ENCODE results near the gene ATP2A2. TPM values are rescaled to one million over a fixed set of nuclear protein-coding genes. Genes with fewer than 3 reads are reported as not detected.

The ATP2A2 gene
- polyA plus RNA-seq, 1 donor = 144 TPM

DNA sequence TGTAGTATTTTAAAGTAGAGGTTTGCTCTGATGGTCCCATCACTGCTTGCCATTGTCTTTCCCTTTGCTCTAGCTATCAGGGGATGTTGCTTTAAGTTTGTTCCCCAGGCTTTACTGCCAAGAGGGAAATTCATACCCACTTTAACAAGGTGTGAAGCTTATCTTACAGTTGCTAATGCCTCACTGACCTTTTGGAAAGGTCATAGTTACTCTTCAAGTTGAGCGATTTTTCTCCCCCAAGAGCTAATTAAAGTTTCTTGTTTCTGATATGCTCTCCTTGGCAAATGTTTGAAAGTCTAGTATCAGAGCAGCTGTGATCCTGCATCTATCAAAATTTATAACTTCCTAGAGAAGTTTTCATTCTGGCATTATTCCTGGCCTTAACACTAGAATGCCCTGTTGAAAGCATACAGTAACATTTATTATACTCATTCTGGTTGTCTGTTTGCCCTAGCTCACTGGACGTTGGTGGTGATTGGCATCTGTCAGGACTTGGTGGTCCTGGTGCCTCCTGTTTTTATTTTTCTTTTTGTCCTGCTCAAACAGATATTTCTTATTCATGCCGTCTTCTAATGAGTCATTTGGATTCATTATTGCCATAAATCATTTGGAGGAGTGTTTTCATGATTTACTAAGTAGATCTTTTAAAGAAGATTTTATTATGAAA is 8.1 kb downstream of the ATP2A2 start:
- no peaks in the 10 kb centered on the region for H3K9me3 ChIP-seq (ENCODE audit: control insufficient read depth, low read depth, low read length)
- DNase-seq = no peak
- H3K36me3 ChIP-seq (ENCODE audit: control insufficient read depth, insufficient read depth, low read length) = peaks cover 59% of the 10 kb centered on the region
- H3K27me3 ChIP-seq (ENCODE audit: control insufficient read depth, insufficient read depth, low read length) = no peaks in the 10 kb centered on the region
- H3K4me1 ChIP-seq (ENCODE audit: control insufficient read depth, insufficient read depth, low read length) = peaks cover 2% of the 10 kb centered on the region
- no peak overlapping the region for H3K4me3 ChIP-seq (ENCODE audit: low read length)
- H3K27ac ChIP-seq (ENCODE audit: low read length) = no peak overlapping the region
- WGBS (ENCODE audit: insufficient coverage, low lambda C conversion rate) = 63% methylated on average over 1 of the region's 3 CpGs

DNA sequence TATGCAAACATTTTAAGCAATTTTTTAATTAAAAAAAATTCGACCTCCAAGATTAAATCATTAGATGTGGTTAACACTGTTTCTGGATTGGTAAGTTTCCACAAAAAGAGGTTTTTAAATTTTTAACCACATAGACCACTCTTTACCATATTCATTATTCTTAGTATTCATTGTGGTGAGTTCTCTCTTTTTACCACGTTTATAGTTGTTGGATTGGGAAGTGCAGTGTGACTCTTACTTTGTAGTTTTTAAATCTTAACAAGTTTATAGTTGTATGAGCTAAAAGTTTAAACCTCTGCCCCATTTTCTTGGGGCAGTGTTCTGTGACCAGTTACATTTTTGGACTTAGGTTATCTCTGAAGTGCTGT is 8.6 kb downstream of the ATP2A2 start:
- Histone ChIP-seq H3K4me1 (ENCODE audit: control insufficient read depth, insufficient read depth, low read length) (peaks cover 2% of the 10 kb centered on the region), H3K27me3 (ENCODE audit: control insufficient read depth, insufficient read depth, low read length) (no peaks in the 10 kb centered on the region), H3K27ac (ENCODE audit: low read length) (no peak overlapping the region), H3K9me3 (ENCODE audit: control insufficient read depth, low read depth, low read length) (no peaks in the 10 kb centered on the region), H3K4me3 (ENCODE audit: low read length) (no peak overlapping the region), H3K36me3 (ENCODE audit: control insufficient read depth, insufficient read depth, low read length) (peaks cover 63% of the 10 kb centered on the region)
- 75% methylated on average over 2 of the region's 2 CpGs for WGBS (ENCODE audit: insufficient coverage, low lambda C conversion rate)
- no peak for DNase-seq

DNA sequence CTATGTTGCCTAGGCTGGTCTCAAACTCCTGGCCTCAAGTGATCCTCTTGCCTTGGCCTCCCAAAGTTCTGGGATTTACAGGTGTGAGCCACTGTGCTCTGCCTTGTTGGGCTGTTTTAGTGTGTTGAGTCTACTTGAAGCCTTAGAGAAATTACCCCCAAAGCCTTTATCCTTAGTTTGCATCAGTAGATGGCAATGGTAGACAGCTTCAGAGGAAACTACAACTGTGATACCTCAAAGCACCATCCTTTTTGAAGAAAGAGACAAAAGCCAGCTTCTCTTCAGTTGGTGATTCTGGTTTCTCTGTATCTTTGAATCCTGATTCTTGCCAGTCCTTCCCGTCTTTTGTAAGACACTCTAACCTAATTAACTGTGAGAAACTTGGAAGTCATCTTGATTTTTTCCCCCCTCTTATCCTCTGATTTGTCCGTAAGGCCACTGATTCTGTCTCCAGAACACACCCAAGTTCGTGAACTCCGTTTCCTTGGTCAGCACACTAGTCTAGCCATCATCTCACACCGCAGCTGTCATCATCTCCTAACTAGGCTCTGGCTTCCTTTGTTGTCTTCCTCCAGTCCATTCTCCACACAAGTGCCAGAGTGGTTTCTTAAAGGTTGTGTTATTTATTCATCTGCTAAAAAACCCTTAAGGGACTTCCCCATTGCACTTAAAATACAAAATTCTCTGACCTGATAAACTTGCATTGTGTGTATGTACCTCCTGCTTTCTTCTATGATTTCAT is 20.2 kb downstream of the ATP2A2 start:
- H3K36me3 ChIP-seq (ENCODE audit: control insufficient read depth, insufficient read depth, low read length) = peaks cover 74% of the 10 kb centered on the region
- H3K4me1 ChIP-seq (ENCODE audit: control insufficient read depth, insufficient read depth, low read length) = no peaks in the 10 kb centered on the region
- H3K27ac ChIP-seq (ENCODE audit: low read length) = no peak overlapping the region
- no peak overlapping the region for H3K4me3 ChIP-seq (ENCODE audit: low read length)
- WGBS (ENCODE audit: insufficient coverage, low lambda C conversion rate) = 80% methylated on average over 5 of the region's 5 CpGs
- no peak for DNase-seq
- H3K27me3 ChIP-seq (ENCODE audit: control insufficient read depth, insufficient read depth, low read length) = no peaks in the 10 kb centered on the region
- H3K9me3 ChIP-seq (ENCODE audit: control insufficient read depth, low read depth, low read length) = no peaks in the 10 kb centered on the region

DNA sequence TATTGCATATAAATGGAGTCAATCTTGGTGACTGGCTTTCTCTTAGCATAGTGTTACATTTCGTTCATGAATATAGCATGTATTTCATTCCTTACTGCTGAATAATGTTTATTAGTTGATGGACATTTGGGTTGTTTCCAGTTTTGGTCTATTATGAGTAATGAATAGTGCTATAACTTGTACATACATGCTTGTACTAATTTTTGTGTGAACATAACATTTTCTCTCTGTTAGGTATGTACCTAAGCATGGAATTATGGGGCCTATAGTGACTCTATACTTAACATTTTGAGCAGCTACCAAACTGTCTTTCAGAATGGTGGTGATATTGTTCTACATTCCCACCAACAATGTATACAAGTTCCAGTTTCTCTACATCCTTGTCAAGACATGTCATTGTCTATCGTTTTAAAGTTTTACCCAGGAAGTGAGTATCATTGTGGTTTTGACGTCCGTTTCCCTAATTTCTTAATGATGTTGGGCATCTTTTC is 23.1 kb downstream of the ATP2A2 start:
- peaks cover 65% of the 10 kb centered on the region for H3K36me3 ChIP-seq (ENCODE audit: control insufficient read depth, insufficient read depth, low read length)
- H3K27me3 ChIP-seq (ENCODE audit: control insufficient read depth, insufficient read depth, low read length) = no peaks in the 10 kb centered on the region
- 100% methylated on average over 1 of the region's 4 CpGs for WGBS (ENCODE audit: insufficient coverage, low lambda C conversion rate)
- no peak overlapping the region for H3K4me3 ChIP-seq (ENCODE audit: low read length)
- no peaks in the 10 kb centered on the region for H3K4me1 ChIP-seq (ENCODE audit: control insufficient read depth, insufficient read depth, low read length)
- no peak overlapping the region for H3K27ac ChIP-seq (ENCODE audit: low read length)
- no peak for DNase-seq
- H3K9me3 ChIP-seq (ENCODE audit: control insufficient read depth, low read depth, low read length) = no peaks in the 10 kb centered on the region

DNA sequence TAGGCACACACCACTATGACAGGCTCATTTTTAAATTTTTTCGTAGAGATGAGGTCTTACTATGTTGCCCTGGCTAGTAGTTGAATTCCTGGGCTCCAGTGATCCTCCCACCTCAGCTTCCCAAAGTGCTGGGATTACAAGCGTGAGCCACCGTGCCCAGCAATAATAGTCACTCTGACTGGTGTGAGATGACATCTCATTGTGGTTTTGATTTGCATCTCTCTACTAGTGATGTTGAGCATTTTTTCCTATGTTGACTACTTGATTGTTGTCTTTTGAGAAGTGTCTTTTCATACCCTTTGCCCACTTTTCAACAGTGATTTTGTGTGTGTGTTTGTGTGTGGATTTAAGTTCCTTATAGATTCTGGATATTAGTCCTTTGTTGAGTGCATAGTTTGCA is 26.3 kb downstream of the ATP2A2 start:
- WGBS (ENCODE audit: insufficient coverage, low lambda C conversion rate) = no CpG with 5 or more reads among the region's 3 CpGs
- H3K4me1 ChIP-seq (ENCODE audit: control insufficient read depth, insufficient read depth, low read length) = peaks cover 5% of the 10 kb centered on the region
- H3K27me3 ChIP-seq (ENCODE audit: control insufficient read depth, insufficient read depth, low read length) = no peaks in the 10 kb centered on the region
- no peak for DNase-seq
- H3K4me3 ChIP-seq (ENCODE audit: low read length) = no peak overlapping the region
- H3K36me3 ChIP-seq (ENCODE audit: control insufficient read depth, insufficient read depth, low read length) = peaks cover 50% of the 10 kb centered on the region
- no peak overlapping the region for H3K27ac ChIP-seq (ENCODE audit: low read length)
- no peaks in the 10 kb centered on the region for H3K9me3 ChIP-seq (ENCODE audit: control insufficient read depth, low read depth, low read length)

DNA sequence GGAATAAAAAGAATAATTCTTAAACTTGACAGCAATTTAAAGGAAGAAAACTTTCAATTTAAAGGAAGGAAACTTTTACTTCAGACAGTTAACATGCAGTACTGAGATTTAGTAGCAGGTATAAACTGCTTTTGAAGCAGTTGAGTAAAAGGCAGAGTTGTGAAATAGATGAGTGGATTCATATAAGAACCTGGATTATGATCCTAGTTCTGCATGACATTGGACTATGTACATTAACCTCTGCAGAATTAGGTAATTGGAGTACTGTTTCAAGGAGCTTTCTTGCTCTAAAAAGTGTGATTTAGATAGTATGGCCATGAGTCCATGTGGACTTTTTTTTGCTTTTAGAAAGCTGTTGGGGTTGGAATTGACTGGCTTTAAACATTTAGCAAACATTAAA is 29.7 kb downstream of the ATP2A2 start:
- H3K27ac ChIP-seq (ENCODE audit: low read length) = peak overlapping the region; percentile 73
- H3K9me3 ChIP-seq (ENCODE audit: control insufficient read depth, low read depth, low read length) = no peaks in the 10 kb centered on the region
- no peaks in the 10 kb centered on the region for H3K27me3 ChIP-seq (ENCODE audit: control insufficient read depth, insufficient read depth, low read length)
- peaks cover 16% of the 10 kb centered on the region for H3K4me1 ChIP-seq (ENCODE audit: control insufficient read depth, insufficient read depth, low read length)
- peaks cover 32% of the 10 kb centered on the region for H3K36me3 ChIP-seq (ENCODE audit: control insufficient read depth, insufficient read depth, low read length)
- no peak overlapping the region for H3K4me3 ChIP-seq (ENCODE audit: low read length)
- DNase-seq = peak; percentile 68 to 82

DNA sequence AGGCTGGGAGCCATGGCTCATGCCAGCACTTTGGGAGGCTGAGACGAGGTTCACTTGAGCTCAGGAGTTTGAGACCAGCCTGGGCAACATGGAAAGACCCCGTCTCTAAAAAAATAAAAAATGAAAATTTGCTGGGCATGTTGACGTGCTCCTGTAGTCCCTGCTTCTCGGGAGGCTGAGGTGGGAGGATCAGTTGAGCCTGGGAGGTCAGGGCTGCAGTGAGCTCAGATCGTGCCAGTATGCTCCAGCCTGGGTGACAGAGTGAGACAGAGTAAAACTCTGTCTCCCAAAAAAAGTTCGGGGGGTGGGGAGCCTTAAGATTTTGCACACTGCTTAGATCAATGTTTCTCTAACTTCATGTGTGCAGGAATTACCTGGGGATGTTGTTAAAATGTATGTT is 30.9 kb downstream of the ATP2A2 start:
- Histone ChIP-seq H3K36me3 (ENCODE audit: control insufficient read depth, insufficient read depth, low read length) (peaks cover 26% of the 10 kb centered on the region), H3K4me1 (ENCODE audit: control insufficient read depth, insufficient read depth, low read length) (peaks cover 16% of the 10 kb centered on the region), H3K9me3 (ENCODE audit: control insufficient read depth, low read depth, low read length) (no peaks in the 10 kb centered on the region), H3K27me3 (ENCODE audit: control insufficient read depth, insufficient read depth, low read length) (no peaks in the 10 kb centered on the region), H3K27ac (ENCODE audit: low read length) (no peak overlapping the region), H3K4me3 (ENCODE audit: low read length) (no peak overlapping the region)
- no peak for DNase-seq
- WGBS (ENCODE audit: insufficient coverage, low lambda C conversion rate) = no CpG with 5 or more reads among the region's 6 CpGs

DNA sequence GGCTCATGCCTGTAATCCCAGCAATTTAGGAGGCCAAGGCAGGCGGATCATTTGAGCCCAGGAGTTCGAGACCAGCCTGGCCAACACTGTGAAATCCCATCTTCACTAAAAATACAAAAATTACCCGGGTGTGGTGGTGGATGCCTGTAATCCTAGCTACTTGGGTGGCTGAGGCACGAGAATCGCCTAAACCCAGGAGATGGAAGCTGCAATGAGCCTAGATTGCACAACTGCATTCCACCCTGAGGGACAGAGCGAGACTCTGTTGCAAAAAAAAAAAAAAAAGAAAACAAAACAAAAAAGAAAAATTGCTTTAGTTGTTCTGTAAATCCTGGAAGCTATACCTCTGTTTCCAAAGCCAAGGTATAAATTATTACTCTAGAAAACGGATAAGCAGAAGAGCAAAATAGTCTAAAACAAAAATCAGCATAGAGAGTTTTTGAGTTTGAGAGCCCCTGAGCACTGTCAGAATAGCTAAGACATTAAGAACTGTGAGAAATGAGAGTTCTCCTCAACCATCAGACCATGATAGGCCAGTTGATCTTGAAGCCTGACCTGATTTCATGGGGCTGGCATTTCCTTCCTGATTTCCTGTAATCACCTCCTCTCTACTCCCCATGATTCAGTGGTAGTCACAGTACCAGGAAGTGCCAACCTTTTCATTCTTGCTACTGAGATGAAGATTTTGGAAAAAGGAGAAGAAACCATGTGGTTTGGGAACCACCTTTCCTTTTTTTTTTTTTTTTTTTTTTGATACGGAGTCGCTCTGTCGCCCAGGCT is 31.7 kb downstream of the ATP2A2 start:
- no peaks in the 10 kb centered on the region for H3K9me3 ChIP-seq (ENCODE audit: control insufficient read depth, low read depth, low read length)
- peaks cover 16% of the 10 kb centered on the region for H3K4me1 ChIP-seq (ENCODE audit: control insufficient read depth, insufficient read depth, low read length)
- WGBS (ENCODE audit: insufficient coverage, low lambda C conversion rate) = 78% methylated on average over 4 of the region's 10 CpGs
- H3K4me3 ChIP-seq (ENCODE audit: low read length) = no peak overlapping the region
- H3K27ac ChIP-seq (ENCODE audit: low read length) = peak overlapping the region; percentile 72
- H3K27me3 ChIP-seq (ENCODE audit: control insufficient read depth, insufficient read depth, low read length) = no peaks in the 10 kb centered on the region
- peaks cover 21% of the 10 kb centered on the region for H3K36me3 ChIP-seq (ENCODE audit: control insufficient read depth, insufficient read depth, low read length)
- peak in 1 of 2 donors; percentile 18 for DNase-seq

DNA sequence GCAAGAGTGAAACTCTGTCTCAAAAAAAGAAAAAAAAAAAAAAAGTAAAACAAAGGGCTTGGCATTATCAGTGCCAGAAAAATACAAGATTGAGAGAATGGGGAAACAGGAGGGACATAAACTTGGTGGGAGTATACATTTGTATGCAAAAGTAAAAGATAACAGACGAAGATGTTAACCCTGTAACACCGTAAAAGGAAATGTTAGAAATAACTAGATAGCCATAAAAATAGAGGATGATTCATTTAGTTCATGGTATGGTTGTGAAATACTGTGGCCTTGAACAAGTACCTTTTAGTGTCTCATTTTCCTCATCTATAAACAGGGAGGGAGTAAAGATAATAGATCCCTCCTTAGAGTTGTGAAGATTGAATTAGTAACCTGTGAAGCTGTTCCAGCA is 33.3 kb downstream of the ATP2A2 start:
- Histone ChIP-seq H3K4me1 (ENCODE audit: control insufficient read depth, insufficient read depth, low read length) (peaks cover 16% of the 10 kb centered on the region), H3K4me3 (ENCODE audit: low read length) (no peak overlapping the region), H3K36me3 (ENCODE audit: control insufficient read depth, insufficient read depth, low read length) (peaks cover 26% of the 10 kb centered on the region), H3K9me3 (ENCODE audit: control insufficient read depth, low read depth, low read length) (no peaks in the 10 kb centered on the region), H3K27ac (ENCODE audit: low read length) (peak overlapping the region; percentile 72), H3K27me3 (ENCODE audit: control insufficient read depth, insufficient read depth, low read length) (no peaks in the 10 kb centered on the region)
- 15% methylated on average over 2 of the region's 2 CpGs for WGBS (ENCODE audit: insufficient coverage, low lambda C conversion rate)
- peak; percentile 67 to 78 for DNase-seq

DNA sequence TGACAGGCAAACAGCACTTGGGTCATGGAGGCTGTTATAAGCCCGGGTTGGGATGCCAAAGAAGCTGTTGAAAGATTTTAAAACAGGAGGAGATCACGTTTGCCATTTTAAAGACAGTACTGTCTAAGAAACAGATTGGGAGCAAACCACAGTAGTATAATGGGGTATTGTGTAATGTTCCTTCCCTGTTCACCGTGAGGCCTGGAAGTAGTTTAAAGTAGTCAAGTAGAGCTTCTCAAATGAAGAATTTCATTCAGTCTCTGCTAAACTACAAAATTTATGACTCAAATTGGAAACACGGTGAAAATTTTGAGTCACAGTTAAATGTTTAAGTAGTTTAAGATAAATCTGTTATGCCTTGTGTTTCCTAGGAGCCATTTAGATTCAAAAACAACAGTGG is 35.8 kb downstream of the ATP2A2 start:
- no peaks in the 10 kb centered on the region for H3K27me3 ChIP-seq (ENCODE audit: control insufficient read depth, insufficient read depth, low read length)
- 83% methylated on average over 3 of the region's 4 CpGs for WGBS (ENCODE audit: insufficient coverage, low lambda C conversion rate)
- H3K36me3 ChIP-seq (ENCODE audit: control insufficient read depth, insufficient read depth, low read length) = peaks cover 23% of the 10 kb centered on the region
- peak overlapping the region; percentile 25 for H3K27ac ChIP-seq (ENCODE audit: low read length)
- peaks cover 10% of the 10 kb centered on the region for H3K4me1 ChIP-seq (ENCODE audit: control insufficient read depth, insufficient read depth, low read length)
- DNase-seq = no peak
- no peaks in the 10 kb centered on the region for H3K9me3 ChIP-seq (ENCODE audit: control insufficient read depth, low read depth, low read length)
- no peak overlapping the region for H3K4me3 ChIP-seq (ENCODE audit: low read length)

Measured in large intestine (tissue), 3 donors.